Panc1 (cell line): ENCODE results near the gene AMDHD2. TPM values are rescaled to one million over a fixed set of nuclear protein-coding genes. Genes with fewer than 3 reads are reported as not detected.
A peak's percentile ranks its signal among the peaks of the same experiment; 100 is the strongest.
"Not testable (repeated sequence)": the region's sequence is repeated elsewhere in the genome, so short reads cannot be mapped to it uniquely, and the experiment has no call there.

Source experiments
- ATAC-seq: fragments of 200-7000 bp; cut with Tn5 transposase; 2 replicates; pipeline ENCODE4 v1.9.1; 2020; ENCODE audit warnings: mild to moderate bottlenecking, moderate library complexity
- BruUV-seq: library from RNA; stranded (reverse); fragments of 400-500 nt; replicated peaks from 2 replicates; lab custom pipeline; 2021; lab: Mats Ljungman, UMichigan
- CTCF ChIA-PET: fragments of 300-600 bp; sonication (Branson Sonifier 250); formaldehyde crosslinking; loops from one replicate; lab custom pipeline; 2022; ENCODE audit warnings: antibody characterized with exemption; lab: Charles Lee
- POLR2A ChIA-PET: fragments of 300-600 bp; sonication (Branson Sonifier 250); formaldehyde crosslinking; loops from one replicate; lab custom pipeline; 2022; ENCODE audit warnings: antibody characterized with exemption; lab: Charles Lee
- DNase-seq: peaks from one replicate; pipeline ENCODE4 v3.0.0-alpha.2; 2010; ENCODE audit warnings: low read depth, low spot score
- H3K27ac ChIP-seq: 2 replicates; pipeline ENCODE4 v1.5.1; 2011; ENCODE audit warnings: mild to moderate bottlenecking, low read length, inconsistent platforms
- H3K27me3 ChIP-seq: fragments of 200-500 bp; sonication (Bioruptor generic); 2 replicates; pipeline ENCODE4 v1.6.0; 2014; ENCODE audit warnings: low read length, inconsistent platforms; ENCODE audit not compliant: control insufficient read depth, insufficient read depth
- H3K36me3 ChIP-seq: fragments of 200-500 bp; sonication (Bioruptor generic); 2 replicates; pipeline ENCODE4 v1.5.1; 2014; ENCODE audit warnings: inconsistent platforms, mild to moderate bottlenecking, low read length, moderate library complexity; ENCODE audit not compliant: control insufficient read depth, insufficient read depth
- H3K4me1 ChIP-seq: 2 replicates; pipeline ENCODE4 v1.5.1; 2011; ENCODE audit warnings: inconsistent platforms, mild to moderate bottlenecking, low read length, moderate library complexity; ENCODE audit not compliant: control insufficient read depth, insufficient read depth
- H3K4me3 ChIP-seq, 2 experiments: 2 replicates each; pipeline ENCODE4 v1.5.1; 2011 to 2012; ENCODE audit warnings: low read depth in 2 of 2, low read length in 2 of 2, mild to moderate bottlenecking in 2 of 2, inconsistent platforms in 1 of 2, moderate library complexity in 1 of 2
- H3K9me3 ChIP-seq: fragments of 200-500 bp; sonication (Bioruptor generic); 2 replicates; pipeline ENCODE4 v1.5.1; 2014; ENCODE audit warnings: low read depth, mild to moderate bottlenecking, inconsistent platforms, low read length, moderate library complexity; ENCODE audit not compliant: control insufficient read depth, insufficient read depth
- in situ Hi-C: cut with HindIII; loops from 2 replicates; pipeline ENCODE4 v1.10.0; 2016; ENCODE audit warnings: low sequenced_read_pairs, low pct_unique_long_range_greater_than_20kb
- intact Hi-C: fragments of 100-400 bp; cut with micrococcal nuclease; formaldehyde crosslinking; loops from one replicate; pipeline ENCODE4 v1.10.0; 2022; ENCODE audit not compliant: unreplicated experiment
- total RNA-seq: library from RNA; stranded (reverse); gene quantifications from one replicate; pipeline ENCODE4 v1.2.1, GENCODE V29; 2021; ENCODE audit not compliant: unreplicated experiment

Gene AMDHD2
- total RNA-seq, 1 experiment from 2014 or later = 87.5 TPM

GRCh38 chr16:2557150-2557549 lies 37.0 kb downstream of the AMDHD2 start:
- POLR2A ChIA-PET, intact Hi-C loops, in situ Hi-C loops: not testable (repeated sequence)

GRCh38 chr16:2560131-2560797 lies 40.1 kb downstream of the AMDHD2 start:
- intact Hi-C loops, H3K27me3 ChIP-seq, H3K9me3 ChIP-seq, DNase-seq, H3K4me1 ChIP-seq, in situ Hi-C loops, H3K36me3 ChIP-seq, POLR2A ChIA-PET, BruUV-seq, H3K4me3 ChIP-seq, H3K27ac ChIP-seq, CTCF ChIA-PET: not testable (repeated sequence)
- ATAC-seq = peak; percentile 45

More at GRCh38 chr16:2557150-2557549, 37.0 kb downstream of the AMDHD2 start:
- CTCF ChIA-PET, DNase-seq, ATAC-seq, BruUV-seq, H3K27me3 ChIP-seq, H3K4me1 ChIP-seq, H3K27ac ChIP-seq, H3K36me3 ChIP-seq, H3K4me3 ChIP-seq, H3K9me3 ChIP-seq: not testable (repeated sequence)

- DNase-seq, H3K27ac ChIP-seq, BruUV-seq, H3K4me1 ChIP-seq, intact Hi-C loops, H3K27me3 ChIP-seq, H3K9me3 ChIP-seq, CTCF ChIA-PET, H3K4me3 ChIP-seq, POLR2A ChIA-PET, in situ Hi-C loops, H3K36me3 ChIP-seq: not testable (repeated sequence)
- peak; percentile 96 for ATAC-seq
Measured at GRCh38 chr16:2560798-2561133, 40.6 kb downstream of the AMDHD2 start.

- H3K9me3 ChIP-seq, intact Hi-C loops, DNase-seq, CTCF ChIA-PET, ATAC-seq, BruUV-seq, H3K27me3 ChIP-seq, H3K27ac ChIP-seq, in situ Hi-C loops, H3K4me1 ChIP-seq, H3K36me3 ChIP-seq, H3K4me3 ChIP-seq, POLR2A ChIA-PET: not testable (repeated sequence)
Measured at GRCh38 chr16:2567506-2567905, 47.3 kb downstream of the AMDHD2 start.

GRCh38 chr16:2568573-2568972 lies 48.4 kb downstream of the AMDHD2 start:
- CTCF ChIA-PET, H3K36me3 ChIP-seq, H3K4me1 ChIP-seq, H3K4me3 ChIP-seq, intact Hi-C loops, H3K27me3 ChIP-seq, H3K27ac ChIP-seq, BruUV-seq, POLR2A ChIA-PET, in situ Hi-C loops, H3K9me3 ChIP-seq, DNase-seq: not testable (repeated sequence)
- ATAC-seq = 0 out of 2 replicates have a peak, but pooled peaks have one; percentile 31

- H3K4me3 ChIP-seq, H3K36me3 ChIP-seq, CTCF ChIA-PET, intact Hi-C loops, in situ Hi-C loops, H3K4me1 ChIP-seq, H3K27me3 ChIP-seq, DNase-seq, BruUV-seq, H3K27ac ChIP-seq, POLR2A ChIA-PET, H3K9me3 ChIP-seq, ATAC-seq: not testable (repeated sequence)
Measured at GRCh38 chr16:2572704-2573103, 52.5 kb downstream of the AMDHD2 start.

- intact Hi-C loops, H3K36me3 ChIP-seq, BruUV-seq, CTCF ChIA-PET, in situ Hi-C loops, H3K27me3 ChIP-seq, H3K4me3 ChIP-seq, H3K27ac ChIP-seq, POLR2A ChIA-PET, ATAC-seq, H3K9me3 ChIP-seq, H3K4me1 ChIP-seq, DNase-seq: not testable (repeated sequence)
Measured at GRCh38 chr16:2575839-2576238, 55.7 kb downstream of the AMDHD2 start.
